HepG2 (cell line): Measurements from ENCODE around the gene CR1L. TPM values are rescaled to one million over a fixed set of nuclear protein-coding genes. Genes with fewer than 3 reads are reported as not detected.

ENCODE experiments used
- HMG20B ChIP-seq: conservative IDR thresholded peaks from 2 replicates; pipeline ENCODE4 v1.6.1; 2016; ENCODE audit warnings: missing genetic modification reagents, missing compliant biosample characterization
- HNRNPLL ChIP-seq: fragments of 200-400 bp; formaldehyde crosslinking; IDR thresholded peaks from 2 replicates; pipeline ENCODE4 v1.6.1; 2017; ENCODE audit warnings: mild to moderate bottlenecking, low read depth, low read length; ENCODE audit not compliant: poor library complexity, severe bottlenecking
- HOXA9 ChIP-seq: sonication (generic); formaldehyde crosslinking; IDR thresholded peaks from 2 replicates; pipeline ENCODE4 v1.8.1; 2022; ENCODE audit warnings: missing genetic modification reagents, mild to moderate bottlenecking, moderate library complexity, borderline replicate concordance
- IKZF1 ChIP-seq: fragments of 450-650 bp; IDR thresholded peaks from 2 replicates; pipeline ENCODE4 v1.7.1; 2016
- ZNF496 ChIP-seq: sonication (generic); formaldehyde crosslinking; IDR thresholded peaks from 2 replicates; pipeline ENCODE4 v1.8.1; 2023; ENCODE audit warnings: mild to moderate bottlenecking, moderate library complexity, missing genetic modification reagents; ENCODE audit not compliant: insufficient replicate concordance
- polyA plus RNA-seq, 8 experiments: library from polyadenylated mRNA; depleted of rRNA in 3 of 8; stranded (reverse) in 7 of 8; unstranded in 1 of 8; fragments of >200 nt; fragmentation: Illumina TruSeq in 4 of 8; extraction: Trizol in 4 of 8; gene quantifications; 2 replicates each; pipeline versions ENCODE4 v1.2.1 to v1.2.3, GENCODE V29; 2011 to 2016; ENCODE audit warnings: low read depth in 4 of 8, missing spikeins in 1 of 8, mixed read lengths in 1 of 8; ENCODE audit not compliant: insufficient read depth in 1 of 8
- total RNA-seq, 5 experiments: library from RNA; depleted of rRNA; stranded (reverse); fragments of >200 nt; fragmentation: Illumina TruSeq; extraction: Trizol; gene quantifications; 2 replicates each; pipeline ENCODE4 v1.2.3, GENCODE V29; 2016; ENCODE audit warnings: low read depth in 1 of 5
- TF ChIP-seq, protein P1 (sequence below): sonication (generic); formaldehyde crosslinking; IDR thresholded peaks from 2 replicates; pipeline ENCODE4 v1.5.0; 2020; ENCODE audit warnings: mild to moderate bottlenecking, missing genetic modification reagents, borderline replicate concordance

CR1L gene
- total and polyA plus RNA-seq, 2 of the 13 experiments (the other 11 are each of a cell fraction or from before 2014, with no cell fraction given) = not detected

DNA sequence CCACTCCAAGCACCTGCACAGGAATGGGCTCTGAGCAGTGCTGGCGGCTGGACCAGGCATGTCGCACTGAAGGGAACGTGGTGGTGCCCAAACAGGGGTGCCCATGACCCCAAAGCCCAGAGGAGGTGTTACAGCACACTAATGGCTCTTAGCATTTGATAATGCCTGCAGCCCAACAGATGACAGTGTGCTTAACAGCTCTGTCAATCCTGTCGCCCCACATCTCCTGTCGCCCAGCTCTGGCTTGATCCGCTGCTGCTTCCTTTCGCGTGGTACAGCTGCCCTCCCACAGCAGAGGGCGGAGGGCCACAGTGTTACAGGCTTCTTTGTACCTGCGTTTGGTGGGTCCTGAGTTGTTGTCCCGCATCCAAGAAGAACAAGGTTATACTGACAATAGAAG, 32.2 kb upstream of the CR1L start (continued):
- TF ChIP-seq HMG20B (CRISPR knock-in tag) (no peak), ZNF496 (no peak), HNRNPLL (no peak), HOXA9 (no peak), IKZF1 (no peak)
- TF ChIP-seq, protein P1, sequence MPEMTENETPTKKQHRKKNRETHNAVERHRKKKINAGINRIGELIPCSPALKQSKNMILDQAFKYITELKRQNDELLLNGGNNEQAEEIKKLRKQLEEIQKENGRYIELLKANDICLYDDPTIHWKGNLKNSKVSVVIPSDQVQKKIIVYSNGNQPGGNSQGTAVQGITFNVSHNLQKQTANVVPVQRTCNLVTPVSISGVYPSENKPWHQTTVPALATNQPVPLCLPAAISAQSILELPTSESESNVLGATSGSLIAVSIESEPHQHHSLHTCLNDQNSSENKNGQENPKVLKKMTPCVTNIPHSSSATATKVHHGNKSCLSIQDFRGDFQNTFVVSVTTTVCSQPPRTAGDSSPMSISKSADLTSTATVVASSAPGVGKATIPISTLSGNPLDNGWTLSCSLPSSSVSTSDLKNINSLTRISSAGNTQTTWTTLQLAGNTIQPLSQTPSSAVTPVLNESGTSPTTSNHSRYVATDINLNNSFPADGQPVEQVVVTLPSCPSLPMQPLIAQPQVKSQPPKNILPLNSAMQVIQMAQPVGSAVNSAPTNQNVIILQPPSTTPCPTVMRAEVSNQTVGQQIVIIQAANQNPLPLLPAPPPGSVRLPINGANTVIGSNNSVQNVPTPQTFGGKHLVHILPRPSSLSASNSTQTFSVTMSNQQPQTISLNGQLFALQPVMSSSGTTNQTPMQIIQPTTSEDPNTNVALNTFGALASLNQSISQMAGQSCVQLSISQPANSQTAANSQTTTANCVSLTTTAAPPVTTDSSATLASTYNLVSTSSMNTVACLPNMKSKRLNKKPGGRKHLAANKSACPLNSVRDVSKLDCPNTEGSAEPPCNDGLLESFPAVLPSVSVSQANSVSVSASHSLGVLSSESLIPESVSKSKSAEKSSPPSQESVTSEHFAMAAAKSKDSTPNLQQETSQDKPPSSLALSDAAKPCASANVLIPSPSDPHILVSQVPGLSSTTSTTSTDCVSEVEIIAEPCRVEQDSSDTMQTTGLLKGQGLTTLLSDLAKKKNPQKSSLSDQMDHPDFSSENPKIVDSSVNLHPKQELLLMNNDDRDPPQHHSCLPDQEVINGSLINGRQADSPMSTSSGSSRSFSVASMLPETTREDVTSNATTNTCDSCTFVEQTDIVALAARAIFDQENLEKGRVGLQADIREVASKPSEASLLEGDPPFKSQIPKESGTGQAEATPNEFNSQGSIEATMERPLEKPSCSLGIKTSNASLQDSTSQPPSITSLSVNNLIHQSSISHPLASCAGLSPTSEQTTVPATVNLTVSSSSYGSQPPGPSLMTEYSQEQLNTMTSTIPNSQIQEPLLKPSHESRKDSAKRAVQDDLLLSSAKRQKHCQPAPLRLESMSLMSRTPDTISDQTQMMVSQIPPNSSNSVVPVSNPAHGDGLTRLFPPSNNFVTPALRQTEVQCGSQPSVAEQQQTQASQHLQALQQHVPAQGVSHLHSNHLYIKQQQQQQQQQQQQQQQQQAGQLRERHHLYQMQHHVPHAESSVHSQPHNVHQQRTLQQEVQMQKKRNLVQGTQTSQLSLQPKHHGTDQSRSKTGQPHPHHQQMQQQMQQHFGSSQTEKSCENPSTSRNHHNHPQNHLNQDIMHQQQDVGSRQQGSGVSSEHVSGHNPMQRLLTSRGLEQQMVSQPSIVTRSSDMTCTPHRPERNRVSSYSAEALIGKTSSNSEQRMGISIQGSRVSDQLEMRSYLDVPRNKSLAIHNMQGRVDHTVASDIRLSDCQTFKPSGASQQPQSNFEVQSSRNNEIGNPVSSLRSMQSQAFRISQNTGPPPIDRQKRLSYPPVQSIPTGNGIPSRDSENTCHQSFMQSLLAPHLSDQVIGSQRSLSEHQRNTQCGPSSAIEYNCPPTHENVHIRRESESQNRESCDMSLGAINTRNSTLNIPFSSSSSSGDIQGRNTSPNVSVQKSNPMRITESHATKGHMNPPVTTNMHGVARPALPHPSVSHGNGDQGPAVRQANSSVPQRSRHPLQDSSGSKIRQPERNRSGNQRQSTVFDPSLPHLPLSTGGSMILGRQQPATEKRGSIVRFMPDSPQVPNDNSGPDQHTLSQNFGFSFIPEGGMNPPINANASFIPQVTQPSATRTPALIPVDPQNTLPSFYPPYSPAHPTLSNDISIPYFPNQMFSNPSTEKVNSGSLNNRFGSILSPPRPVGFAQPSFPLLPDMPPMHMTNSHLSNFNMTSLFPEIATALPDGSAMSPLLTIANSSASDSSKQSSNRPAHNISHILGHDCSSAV (CRISPR knock-in tag) = no peak
